Muscle layer of duodenum (tissue), 2 donors: ENCODE measurements around the gene NOVA1.

Experiments
- H3K27ac ChIP-seq: one replicate; pipeline ENCODE4 v1.7.0; 2013; ENCODE audit warnings: mild to moderate bottlenecking, low read length
- H3K27me3 ChIP-seq: one replicate; pipeline ENCODE4 v1.7.0; 2013; ENCODE audit warnings: low read depth, mild to moderate bottlenecking, control low read depth, low read length
- H3K36me3 ChIP-seq, 2 donors: one replicate each; pipeline ENCODE4 v1.7.0; 2013; ENCODE audit warnings: low read length in 2 of 2, control low read depth in 1 of 2, mild to moderate bottlenecking in 1 of 2; ENCODE audit not compliant: insufficient read depth in 2 of 2, control insufficient read depth in 1 of 2
- H3K4me1 ChIP-seq, 2 donors: one replicate each; pipeline ENCODE4 v1.7.0; 2013; ENCODE audit warnings: low read length in 2 of 2, mild to moderate bottlenecking in 2 of 2, control low read depth in 1 of 2, moderate library complexity in 1 of 2; ENCODE audit not compliant: insufficient read depth in 2 of 2, control insufficient read depth in 1 of 2
- H3K4me3 ChIP-seq, 2 donors: one replicate each; pipeline ENCODE4 v1.7.0; 2013; ENCODE audit warnings: low read length in 2 of 2, low read depth in 1 of 2, mild to moderate bottlenecking in 1 of 2
- H3K9me3 ChIP-seq, 2 donors: one replicate each; pipeline ENCODE4 v1.7.0; 2013; ENCODE audit warnings: low read length in 2 of 2, control low read depth in 1 of 2, mild to moderate bottlenecking in 1 of 2; ENCODE audit not compliant: control insufficient read depth in 1 of 2
- donor health status: healthy.

Gene NOVA1

DNA sequence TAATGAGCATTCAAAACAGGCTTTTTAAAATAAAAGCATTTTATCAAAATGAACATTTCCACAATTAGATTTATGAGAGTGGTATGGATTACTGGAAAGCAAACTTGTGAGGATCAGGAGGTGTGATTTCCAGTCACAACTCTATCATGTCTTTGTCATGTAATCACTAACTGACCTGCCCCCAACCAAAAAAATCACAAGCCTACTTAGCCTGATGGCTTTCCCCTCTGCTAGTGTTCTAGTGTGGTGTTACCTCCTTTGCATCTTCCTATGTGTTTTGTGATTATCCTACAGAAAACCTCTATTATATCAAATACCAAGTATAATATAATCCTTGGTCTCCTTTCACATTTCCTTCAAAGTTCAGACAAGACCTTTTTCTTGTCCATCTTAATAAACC, 168.6 kb downstream of the NOVA1 start:
- H3K9me3 ChIP-seq, result no peaks in the 10 kb centered on the region
- H3K36me3 ChIP-seq, result no peaks in the 10 kb centered on the region
- H3K27ac ChIP-seq, result no peak overlapping the region

DNA sequence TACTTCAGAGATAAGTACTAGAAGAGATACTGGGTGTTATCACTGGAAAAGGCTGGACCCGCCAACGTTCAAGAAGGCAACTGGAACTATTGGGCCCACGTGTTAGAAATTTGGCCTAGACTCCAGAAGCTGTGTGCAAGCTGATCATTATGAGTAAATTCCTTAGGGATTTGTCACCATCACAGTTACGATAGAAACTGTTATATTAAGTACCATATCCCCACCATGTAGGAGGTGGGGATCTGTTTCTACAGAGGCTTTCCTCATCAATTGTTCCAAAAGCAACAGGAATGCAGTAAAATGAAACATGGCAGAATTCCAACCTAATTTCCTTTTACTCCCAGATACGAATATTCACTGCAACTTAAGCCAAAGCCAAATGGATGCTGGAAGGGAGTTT, 170.7 kb downstream of the NOVA1 start:
- Histone ChIP-seq H3K27me3 (no peaks in the 10 kb centered on the region), H3K4me1 (no peaks in the 10 kb centered on the region), H3K27ac (no peak overlapping the region), H3K36me3 (no peaks in the 10 kb centered on the region), H3K4me3 (no peak overlapping the region), H3K9me3 (no peaks in the 10 kb centered on the region)

More for the DNA sequence above, 168.6 kb downstream of the NOVA1 start:
- Histone ChIP-seq H3K4me3 (no peak overlapping the region), H3K4me1 (no peaks in the 10 kb centered on the region), H3K27me3 (no peaks in the 10 kb centered on the region)

DNA sequence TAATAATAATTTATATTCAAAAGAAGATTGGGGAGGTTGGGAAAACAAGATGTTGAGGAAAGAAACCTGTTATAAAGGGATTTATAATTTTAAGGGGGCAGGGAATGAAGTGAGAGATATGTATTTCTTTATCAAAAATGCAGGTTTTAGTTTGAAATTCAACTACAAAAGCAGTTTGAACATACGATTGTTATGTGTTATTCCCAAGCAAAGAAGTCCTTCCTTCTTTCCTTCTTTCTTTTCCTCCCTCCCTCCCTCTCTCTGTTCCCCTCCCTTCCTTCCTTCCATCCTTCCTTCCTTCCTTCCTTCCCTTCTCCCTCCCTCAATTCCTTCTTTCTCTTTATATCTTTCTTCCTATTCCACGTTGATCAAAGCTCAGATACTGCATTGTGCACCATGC, 173.3 kb downstream of the NOVA1 start:
- no peak overlapping the region for H3K4me3 ChIP-seq
- no peaks in the 10 kb centered on the region for H3K4me1 ChIP-seq
- H3K27ac ChIP-seq, result no peak overlapping the region
- H3K9me3 ChIP-seq, result no peaks in the 10 kb centered on the region
- H3K36me3 ChIP-seq, result no peaks in the 10 kb centered on the region
- no peaks in the 10 kb centered on the region for H3K27me3 ChIP-seq

DNA sequence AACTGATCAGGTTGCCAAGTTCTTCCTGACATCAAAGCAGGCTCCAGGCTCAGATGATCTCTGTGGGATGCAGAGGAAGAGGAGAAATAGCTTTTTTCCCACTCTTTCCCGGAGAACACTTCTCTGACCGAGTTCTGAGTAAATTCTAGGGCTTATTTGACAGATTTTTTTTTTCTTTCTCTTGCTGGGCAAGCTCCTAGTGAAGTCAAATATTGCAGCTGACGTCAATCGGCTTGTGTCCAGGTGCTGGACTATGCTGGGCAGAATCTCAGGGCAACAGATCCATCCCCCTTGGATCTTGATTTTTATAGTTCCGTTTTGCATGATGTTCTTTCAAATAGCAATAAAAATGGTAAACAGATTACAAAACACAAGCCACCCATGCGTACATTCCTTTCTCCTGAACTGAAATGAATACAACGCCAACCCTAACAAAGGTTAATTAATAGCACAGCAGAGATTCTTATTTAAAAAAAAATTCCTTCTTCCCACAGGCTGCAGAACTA, 182.2 kb downstream of the NOVA1 start:
- Histone ChIP-seq H3K36me3 (no peaks in the 10 kb centered on the region), H3K27me3 (no peaks in the 10 kb centered on the region), H3K9me3 (no peaks in the 10 kb centered on the region), H3K27ac (no peak overlapping the region), H3K4me3 (no peak overlapping the region), H3K4me1 (no peaks in the 10 kb centered on the region)

GRCh38 chr14:26414926-26415325, 182.9 kb downstream of the NOVA1 start:
- H3K36me3 ChIP-seq, result no peaks in the 10 kb centered on the region
- H3K4me1 ChIP-seq, result no peaks in the 10 kb centered on the region
- no peak overlapping the region for H3K27ac ChIP-seq

DNA sequence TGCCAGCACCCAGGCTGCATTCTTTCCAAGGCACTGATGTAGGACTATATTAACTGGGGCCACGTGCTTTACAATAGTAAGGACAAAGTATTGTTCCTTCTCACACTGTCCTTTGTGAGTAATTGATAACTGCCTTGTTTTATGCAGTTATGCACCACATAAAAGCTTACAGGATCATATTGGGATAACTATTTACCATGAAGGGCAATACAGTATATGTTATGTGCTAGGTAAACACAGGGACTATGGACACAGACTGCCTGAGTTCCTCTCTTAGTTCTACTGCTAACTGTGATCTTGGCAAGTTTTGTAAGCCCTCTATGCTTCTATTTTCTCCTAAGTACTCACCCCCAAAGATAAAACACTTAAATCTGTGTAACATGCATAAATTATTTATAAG, 183.7 kb downstream of the NOVA1 start:
- Histone ChIP-seq H3K4me3 (no peak overlapping the region), H3K4me1 (no peaks in the 10 kb centered on the region), H3K27me3 (no peaks in the 10 kb centered on the region), H3K36me3 (no peaks in the 10 kb centered on the region), H3K9me3 (no peaks in the 10 kb centered on the region), H3K27ac (no peak overlapping the region)

More at GRCh38 chr14:26414926-26415325, 182.9 kb downstream of the NOVA1 start:
- H3K27me3 ChIP-seq, result no peaks in the 10 kb centered on the region
- H3K4me3 ChIP-seq, result no peak overlapping the region
- no peaks in the 10 kb centered on the region for H3K9me3 ChIP-seq

GRCh38 chr14:26412421-26412820, 185.4 kb downstream of the NOVA1 start:
- no peak overlapping the region for H3K27ac ChIP-seq
- H3K4me1 ChIP-seq, result no peaks in the 10 kb centered on the region

GRCh38 chr14:26410189-26410685, 187.6 kb downstream of the NOVA1 start:
- Histone ChIP-seq H3K36me3 (no peaks in the 10 kb centered on the region), H3K4me3 (no peak overlapping the region), H3K27me3 (no peaks in the 10 kb centered on the region), H3K27ac (no peak overlapping the region), H3K9me3 (no peaks in the 10 kb centered on the region), H3K4me1 (no peaks in the 10 kb centered on the region)

More at GRCh38 chr14:26412421-26412820, 185.4 kb downstream of the NOVA1 start:
- Histone ChIP-seq H3K27me3 (no peaks in the 10 kb centered on the region), H3K4me3 (no peak overlapping the region), H3K9me3 (no peaks in the 10 kb centered on the region), H3K36me3 (no peaks in the 10 kb centered on the region)

GRCh38 chr14:26404927-26405326, 192.9 kb downstream of the NOVA1 start:
- Histone ChIP-seq H3K4me3 (no peak overlapping the region), H3K36me3 (no peaks in the 10 kb centered on the region), H3K4me1 (no peaks in the 10 kb centered on the region), H3K9me3 (no peaks in the 10 kb centered on the region), H3K27me3 (no peaks in the 10 kb centered on the region), H3K27ac (no peak overlapping the region)

GRCh38 chr14:26403760-26404159, 194.1 kb downstream of the NOVA1 start:
- Histone ChIP-seq H3K27ac (no peak overlapping the region), H3K36me3 (no peaks in the 10 kb centered on the region), H3K27me3 (no peaks in the 10 kb centered on the region), H3K4me1 (no peaks in the 10 kb centered on the region), H3K9me3 (no peaks in the 10 kb centered on the region), H3K4me3 (no peak overlapping the region)

DNA sequence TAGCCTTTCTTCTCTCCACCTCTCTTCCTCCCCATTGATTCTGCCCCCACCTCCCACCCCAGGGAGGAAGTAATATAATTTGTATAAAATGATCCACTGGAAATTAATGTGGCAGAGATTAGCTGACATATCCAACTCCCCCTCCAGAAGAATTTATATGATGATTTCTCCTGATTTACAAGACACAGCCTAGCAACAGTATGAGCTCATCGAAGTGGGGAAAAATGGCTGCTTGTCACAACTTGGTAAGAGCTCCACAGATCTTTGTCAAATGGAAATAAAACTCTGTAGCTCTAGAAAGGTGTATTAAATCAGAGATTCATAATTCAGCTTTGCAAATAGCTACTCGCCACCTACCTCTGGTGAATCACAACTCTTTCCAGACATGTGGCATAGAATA, 195.7 kb downstream of the NOVA1 start:
- no peak overlapping the region for H3K4me3 ChIP-seq
- no peaks in the 10 kb centered on the region for H3K27me3 ChIP-seq
- H3K27ac ChIP-seq, result no peak overlapping the region
- no peaks in the 10 kb centered on the region for H3K36me3 ChIP-seq
- H3K4me1 ChIP-seq, result no peaks in the 10 kb centered on the region
- H3K9me3 ChIP-seq, result no peaks in the 10 kb centered on the region
